Stimulated activated naive B cell treated with anti-CD40 and anti-IgM and Interleukin-4, amounts not matched to agents 10 μg/mL and 1 μg/mL and 100 μg/mL, for 72 hours (primary cell): Measurements from ENCODE around the gene KIRREL3.
"Not testable (repeated sequence)": the region's sequence is repeated elsewhere in the genome, so short reads cannot be mapped to it uniquely, and the experiment has no call there.

Source experiments
- ATAC-seq, 2 donors: fragments of 150-1000 bp; cut with Tn5 transposase; replicated peaks; 2 replicates each; pipeline ENCODE4 v1.10.0; 2021; ENCODE audit warnings: moderate library complexity in 1 of 2
- DNase-seq: peaks from one replicate; pipeline ENCODE4 v3.0.0; 2021
- H3K27ac Mint-ChIP-seq: one replicate; pipeline ENCODE4 v1.8.0; 2022; ENCODE audit warnings: mild to moderate bottlenecking, mixed read lengths
- H3K27me3 Mint-ChIP-seq, 2 donors: one replicate each; pipeline ENCODE4 v1.8.0; 2022; ENCODE audit warnings: mixed read lengths in 2 of 2
- H3K36me3 Mint-ChIP-seq, 2 donors: one replicate each; pipeline ENCODE4 v1.8.0; 2022; ENCODE audit warnings: mixed read lengths in 2 of 2, mild to moderate bottlenecking in 1 of 2
- H3K4me1 Mint-ChIP-seq, 2 donors: one replicate each; pipeline ENCODE4 v1.8.0; 2022; ENCODE audit warnings: mixed read lengths in 2 of 2, mild to moderate bottlenecking in 1 of 2
- H3K4me3 Mint-ChIP-seq, 2 donors: one replicate each; pipeline ENCODE4 v1.8.0; 2022; ENCODE audit warnings: mild to moderate bottlenecking in 2 of 2, mixed read lengths in 2 of 2, moderate library complexity in 1 of 2
- H3K9me3 Mint-ChIP-seq, 2 donors: one replicate each; pipeline ENCODE4 v1.8.0; 2022; ENCODE audit warnings: mixed read lengths in 2 of 2, mild to moderate bottlenecking in 1 of 2

Gene KIRREL3

DNA sequence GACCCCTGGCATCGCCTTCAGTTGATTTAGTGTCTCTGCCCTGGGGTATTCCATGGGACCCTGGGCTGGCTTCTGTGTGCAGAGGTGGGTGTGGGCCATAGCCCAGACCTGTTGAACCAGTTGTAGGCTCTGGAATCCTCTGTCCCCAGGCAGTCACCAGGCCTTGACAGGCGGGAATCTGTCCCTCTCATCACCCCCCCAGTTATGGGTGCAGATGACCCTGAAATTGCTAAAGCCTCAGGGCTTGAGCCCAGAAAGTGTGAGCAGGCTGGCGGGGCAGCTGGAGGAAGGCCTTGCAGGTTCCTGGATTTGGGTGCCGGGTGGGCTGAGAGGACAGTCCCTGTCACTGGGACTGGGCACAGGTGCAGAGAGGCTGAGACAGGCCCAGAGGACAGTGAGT is 617.9 kb downstream of the KIRREL3 start:
- not testable (repeated sequence) for H3K4me3 Mint-ChIP-seq, DNase-seq, H3K27ac Mint-ChIP-seq, H3K36me3 Mint-ChIP-seq, ATAC-seq, H3K27me3 Mint-ChIP-seq, H3K9me3 Mint-ChIP-seq
- peaks cover 0 to 11% of the 10 kb centered on the region in 2 donors for H3K4me1 Mint-ChIP-seq

- not testable (repeated sequence) for DNase-seq, H3K4me3 Mint-ChIP-seq, H3K9me3 Mint-ChIP-seq, H3K4me1 Mint-ChIP-seq, H3K36me3 Mint-ChIP-seq, H3K27ac Mint-ChIP-seq, H3K27me3 Mint-ChIP-seq, ATAC-seq
Observed at GRCh38 chr11:126381960-126382359, 618.6 kb downstream of the KIRREL3 start.

- ATAC-seq = no peak
- no peaks in the 10 kb centered on the region for H3K27me3 Mint-ChIP-seq
- no peaks in the 10 kb centered on the region for H3K9me3 Mint-ChIP-seq
- no peaks in the 10 kb centered on the region for H3K4me1 Mint-ChIP-seq
- H3K27ac Mint-ChIP-seq = no peak overlapping the region
- H3K4me3 Mint-ChIP-seq = no peak overlapping the region
- DNase-seq = no peak
- H3K36me3 Mint-ChIP-seq = no peaks in the 10 kb centered on the region
Observed at GRCh38 chr11:126380909-126381308, 619.7 kb downstream of the KIRREL3 start.

- DNase-seq (no peak), ATAC-seq (no peak)
- Mint-ChIP-seq H3K9me3 (no peaks in the 10 kb centered on the region), H3K27me3 (no peaks in the 10 kb centered on the region), H3K4me3 (no peak overlapping the region), H3K36me3 (no peaks in the 10 kb centered on the region), H3K27ac (no peak overlapping the region), H3K4me1 (no peaks in the 10 kb centered on the region)
Observed at GRCh38 chr11:126378763-126379162, 621.8 kb downstream of the KIRREL3 start.

- ATAC-seq (no peak), DNase-seq (no peak)
- no peaks in the 10 kb centered on the region for H3K36me3 Mint-ChIP-seq
Observed at GRCh38 chr11:126375726-126376125, 624.8 kb downstream of the KIRREL3 start.

GRCh38 chr11:126374562-126375300 is 625.8 kb downstream of the KIRREL3 start:
- H3K27ac Mint-ChIP-seq, H3K9me3 Mint-ChIP-seq, DNase-seq, H3K4me3 Mint-ChIP-seq, ATAC-seq, H3K36me3 Mint-ChIP-seq, H3K27me3 Mint-ChIP-seq, H3K4me1 Mint-ChIP-seq: not testable (repeated sequence)

More at GRCh38 chr11:126375726-126376125, 624.8 kb downstream of the KIRREL3 start:
- H3K27ac Mint-ChIP-seq = no peak overlapping the region
- H3K27me3 Mint-ChIP-seq = no peaks in the 10 kb centered on the region
- no peaks in the 10 kb centered on the region for H3K9me3 Mint-ChIP-seq
- peaks cover 0 to 5% of the 10 kb centered on the region in 2 donors for H3K4me1 Mint-ChIP-seq
- H3K4me3 Mint-ChIP-seq = no peak overlapping the region

DNA sequence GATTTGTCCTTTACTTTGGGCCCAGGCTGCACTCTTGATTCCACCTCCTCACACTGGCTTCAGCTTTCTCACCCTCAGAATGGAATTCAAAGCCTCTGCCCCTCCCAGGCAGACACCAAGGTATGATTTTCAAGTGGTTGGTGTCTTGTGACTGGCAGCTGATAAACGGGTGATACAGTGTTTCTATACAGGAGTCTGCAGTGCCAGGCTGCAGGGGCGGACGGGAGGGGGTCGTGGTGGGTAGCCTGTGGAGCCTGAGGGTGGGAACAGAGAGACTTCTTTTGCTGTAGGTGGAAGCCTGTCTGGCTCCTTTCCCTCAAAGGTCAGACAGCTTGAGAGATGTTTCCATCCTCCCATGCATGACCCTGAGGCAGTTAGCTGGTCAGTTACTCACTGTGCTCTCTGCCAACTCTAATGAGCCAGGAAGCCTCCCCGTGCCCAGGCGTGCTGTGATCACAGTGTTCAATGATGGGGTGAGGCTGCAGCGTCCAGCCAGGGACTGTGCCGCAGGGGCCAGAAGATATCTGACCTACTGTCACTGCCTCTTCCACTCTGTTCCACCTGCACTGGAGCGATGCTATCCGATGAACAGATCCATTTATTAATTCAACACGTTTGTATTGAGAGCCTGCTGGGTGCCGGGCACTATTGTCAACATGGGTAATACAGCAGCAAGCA is 627.0 kb downstream of the KIRREL3 start:
- DNase-seq, H3K27ac Mint-ChIP-seq, ATAC-seq, H3K27me3 Mint-ChIP-seq, H3K36me3 Mint-ChIP-seq, H3K4me1 Mint-ChIP-seq, H3K4me3 Mint-ChIP-seq, H3K9me3 Mint-ChIP-seq: not testable (repeated sequence)
